OCI-LY7 (cell line): ENCODE measurements around the gene HLCS.

Experiments used
- CTCF ChIP-seq: fragments of 200-600 bp; sonication (generic); conservative IDR thresholded peaks from 2 replicates; pipeline ENCODE4 v1.5.1; 2014; ENCODE audit warnings: mild to moderate bottlenecking, antibody characterized with exemption, low read length, moderate library complexity, mixed read lengths
- EZH2phosphoT487 ChIP-seq: fragments of 200-600 bp; sonication (generic); IDR thresholded peaks from 2 replicates; pipeline ENCODE4 v1.6.1; 2018; ENCODE audit warnings: low read depth, borderline replicate concordance, mild to moderate bottlenecking, mixed run types, antibody characterized with exemption, low read length, moderate library complexity, mixed read lengths

GRCh38 chr21:36879827-36880226 is 86.6 kb downstream of the HLCS start:
- no peak for TF ChIP-seq CTCF
- no peak for TF ChIP-seq EZH2phosphoT487
